ENCODE results near the gene TTC38. TPM values are rescaled to one million over a fixed set of nuclear protein-coding genes. Genes with fewer than 3 reads are reported as not detected.
"Not testable (repeated sequence)": the region's sequence is repeated elsewhere in the genome, so short reads cannot be mapped to it uniquely, and the experiment has no call there.

The TTC38 gene
- total RNA-seq, 2 experiments from 2014 or later, result 6.6 to 7.9 TPM

- Mint-ChIP-seq H3K4me3 (no peak overlapping the region), H3K9me3 (no peaks in the 10 kb centered on the region), H3K27me3 (peaks cover 8% of the 10 kb centered on the region), H3K36me3 (peaks cover 29% of the 10 kb centered on the region), H3K4me1 (peaks cover 15% of the 10 kb centered on the region), H3K27ac (no peak overlapping the region)
- DNase-seq, result no peak
These were observed 25.9 kb downstream of the TTC38 start for GRCh38 chr22:46293577-46294260.

GRCh38 chr22:46294784-46295183, 27.0 kb downstream of the TTC38 start:
- peaks cover 38% of the 10 kb centered on the region for H3K36me3 Mint-ChIP-seq
- H3K9me3 Mint-ChIP-seq, result no peaks in the 10 kb centered on the region
- DNase-seq, result no peak
- H3K4me3 Mint-ChIP-seq, result peak overlapping the region; percentile 90
- no peak overlapping the region for H3K27ac Mint-ChIP-seq
- peaks cover 8% of the 10 kb centered on the region for H3K27me3 Mint-ChIP-seq
- H3K4me1 Mint-ChIP-seq, result peaks cover 15% of the 10 kb centered on the region

- Mint-ChIP-seq H3K36me3 (peaks cover 36% of the 10 kb centered on the region), H3K4me1 (peaks cover 15% of the 10 kb centered on the region), H3K27me3 (peaks cover 8% of the 10 kb centered on the region), H3K9me3 (no peaks in the 10 kb centered on the region), H3K27ac (peak overlapping the region; percentile 61), H3K4me3 (peak overlapping the region; percentile 90)
- DNase-seq, result no peak
These were observed 27.6 kb downstream of the TTC38 start for GRCh38 chr22:46295277-46295971.

- Mint-ChIP-seq H3K36me3 (peaks cover 42% of the 10 kb centered on the region), H3K27me3 (peaks cover 8% of the 10 kb centered on the region), H3K9me3 (no peaks in the 10 kb centered on the region), H3K4me3 (peak within 1 kb of the TSS; percentile 90), H3K4me1 (peaks cover 15% of the 10 kb centered on the region), H3K27ac (peak within 1 kb of the TSS; percentile 91)
- peak; percentile 97 for DNase-seq
These were observed 28.7 kb downstream of the TTC38 start, which contains the start of gene GTSE1 for GRCh38 chr22:46296257-46297150. Gene GTSE1, plus strand, starts transcription at chr22:46296870. Its CDS starts 531 bp downstream, at chr22:46297401.

- peaks cover 8% of the 10 kb centered on the region for H3K27me3 Mint-ChIP-seq
- peaks cover 39% of the 10 kb centered on the region for H3K36me3 Mint-ChIP-seq
- peaks cover 15% of the 10 kb centered on the region for H3K4me1 Mint-ChIP-seq
- DNase-seq, result peak; percentile 36
- no peaks in the 10 kb centered on the region for H3K9me3 Mint-ChIP-seq
- no peak overlapping the region for H3K27ac Mint-ChIP-seq
- H3K4me3 Mint-ChIP-seq, result peak overlapping the region; percentile 90
These were observed 29.5 kb downstream of the TTC38 start for GRCh38 chr22:46297151-46297812.

GRCh38 chr22:46299101-46299500, 31.3 kb downstream of the TTC38 start:
- no peak overlapping the region for H3K27ac Mint-ChIP-seq
- H3K36me3 Mint-ChIP-seq, result peaks cover 36% of the 10 kb centered on the region
- H3K27me3 Mint-ChIP-seq, result peaks cover 8% of the 10 kb centered on the region
- peaks cover 11% of the 10 kb centered on the region for H3K4me1 Mint-ChIP-seq
- H3K4me3 Mint-ChIP-seq, result peak overlapping the region; percentile 50
- DNase-seq, result no peak
- no peaks in the 10 kb centered on the region for H3K9me3 Mint-ChIP-seq

- no peak overlapping the region for H3K27ac Mint-ChIP-seq
- peaks cover 8% of the 10 kb centered on the region for H3K27me3 Mint-ChIP-seq
- DNase-seq, result no peak
- no peak overlapping the region for H3K4me3 Mint-ChIP-seq
- H3K4me1 Mint-ChIP-seq, result peaks cover 9% of the 10 kb centered on the region
- H3K9me3 Mint-ChIP-seq, result no peaks in the 10 kb centered on the region
- peaks cover 35% of the 10 kb centered on the region for H3K36me3 Mint-ChIP-seq
These were observed 32.7 kb downstream of the TTC38 start for GRCh38 chr22:46300491-46300890.

GRCh38 chr22:46303347-46303965, 35.6 kb downstream of the TTC38 start:
- DNase-seq, result no peak
- Mint-ChIP-seq H3K27me3 (peaks cover 4% of the 10 kb centered on the region), H3K36me3 (peaks cover 35% of the 10 kb centered on the region), H3K9me3 (no peaks in the 10 kb centered on the region), H3K4me1 (peaks cover 2% of the 10 kb centered on the region), H3K27ac (no peak overlapping the region), H3K4me3 (no peak overlapping the region)

- no peak overlapping the region for H3K4me3 Mint-ChIP-seq
- H3K27me3 Mint-ChIP-seq, result no peaks in the 10 kb centered on the region
- H3K4me1 Mint-ChIP-seq, result peaks cover 2% of the 10 kb centered on the region
- no peak for DNase-seq
- no peak overlapping the region for H3K27ac Mint-ChIP-seq
- H3K9me3 Mint-ChIP-seq, result no peaks in the 10 kb centered on the region
- peaks cover 21% of the 10 kb centered on the region for H3K36me3 Mint-ChIP-seq
These were observed 40.6 kb downstream of the TTC38 start for GRCh38 chr22:46308283-46308988.

- H3K9me3 Mint-ChIP-seq, result no peaks in the 10 kb centered on the region
- H3K27ac Mint-ChIP-seq, result no peak overlapping the region
- no peak for DNase-seq
- H3K27me3 Mint-ChIP-seq, result no peaks in the 10 kb centered on the region
- peaks cover 2% of the 10 kb centered on the region for H3K4me1 Mint-ChIP-seq
- H3K4me3 Mint-ChIP-seq, result no peak overlapping the region
- H3K36me3 Mint-ChIP-seq, result peaks cover 19% of the 10 kb centered on the region
These were observed 41.8 kb downstream of the TTC38 start for GRCh38 chr22:46309526-46310085.

GRCh38 chr22:46312056-46312455, 44.2 kb downstream of the TTC38 start:
- no peaks in the 10 kb centered on the region for H3K4me1 Mint-ChIP-seq
- no peak overlapping the region for H3K4me3 Mint-ChIP-seq
- peaks cover 18% of the 10 kb centered on the region for H3K36me3 Mint-ChIP-seq
- no peak for DNase-seq
- no peaks in the 10 kb centered on the region for H3K9me3 Mint-ChIP-seq
- H3K27ac Mint-ChIP-seq, result no peak overlapping the region
- H3K27me3 Mint-ChIP-seq, result no peaks in the 10 kb centered on the region

GRCh38 chr22:46312848-46313247, 45.0 kb downstream of the TTC38 start:
- H3K27me3 Mint-ChIP-seq, H3K4me1 Mint-ChIP-seq, H3K9me3 Mint-ChIP-seq, DNase-seq, H3K4me3 Mint-ChIP-seq, H3K27ac Mint-ChIP-seq: not testable (repeated sequence)
- H3K36me3 Mint-ChIP-seq, result peaks cover 24% of the 10 kb centered on the region

GRCh38 chr22:46315976-46316375, 48.2 kb downstream of the TTC38 start:
- Mint-ChIP-seq H3K27ac (no peak overlapping the region), H3K4me1 (no peaks in the 10 kb centered on the region), H3K9me3 (no peaks in the 10 kb centered on the region), H3K36me3 (peaks cover 23% of the 10 kb centered on the region), H3K27me3 (no peaks in the 10 kb centered on the region), H3K4me3 (no peak overlapping the region)
- DNase-seq, result no peak

All from activated naive CD8-positive, alpha-beta T cell treated with anti-CD3 and anti-CD28 coated beads for 36 hours (primary cell).